CD4-positive, alpha-beta T cell treated with Interleukin-2 at 100 ng/mL for 4 hours (primary cell): Measurements from ENCODE around the gene RSPH1.

Experiments
- DNase-seq: peaks from one replicate; pipeline ENCODE4 v3.0.0-alpha.2; 2020; ENCODE audit warnings: low spot score

The RSPH1 gene

DNA sequence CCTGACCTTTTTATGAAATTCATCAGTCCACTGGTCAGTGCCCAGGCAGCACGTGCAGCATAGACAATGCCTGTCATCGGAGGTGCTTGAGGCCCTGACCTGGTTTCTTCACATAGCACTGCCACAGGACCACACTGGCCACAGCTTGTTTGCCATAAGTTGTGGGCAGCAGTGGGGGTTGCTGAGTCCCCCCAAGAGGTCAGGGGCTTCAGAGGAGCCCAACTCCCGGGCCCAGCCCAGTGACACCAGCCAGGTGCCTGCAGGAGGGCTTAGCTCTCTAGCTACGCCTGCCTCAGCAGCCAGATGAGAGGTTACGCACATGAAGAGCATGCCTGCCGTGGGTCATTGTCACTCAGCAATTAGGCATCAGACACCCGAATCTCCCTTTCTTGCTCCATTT, 50.7 kb downstream of the RSPH1 start:
- no peak for DNase-seq

DNA sequence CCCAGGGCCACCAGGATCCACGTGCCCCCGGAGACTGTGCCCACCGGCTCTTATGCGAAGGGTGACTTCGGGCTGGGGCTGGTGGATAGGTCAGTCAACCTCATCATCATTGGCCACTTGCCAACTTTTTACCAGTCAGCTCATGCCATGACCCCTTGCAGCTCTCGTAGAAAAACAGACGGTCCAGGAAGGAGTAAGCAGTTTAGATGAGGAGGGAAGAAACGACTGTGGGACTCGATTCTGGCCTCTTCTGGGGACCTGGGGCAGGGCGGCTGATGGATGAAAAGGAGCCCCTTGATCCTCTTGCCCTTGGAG, 51.3 kb downstream of the RSPH1 start:
- DNase-seq: no peak

DNA sequence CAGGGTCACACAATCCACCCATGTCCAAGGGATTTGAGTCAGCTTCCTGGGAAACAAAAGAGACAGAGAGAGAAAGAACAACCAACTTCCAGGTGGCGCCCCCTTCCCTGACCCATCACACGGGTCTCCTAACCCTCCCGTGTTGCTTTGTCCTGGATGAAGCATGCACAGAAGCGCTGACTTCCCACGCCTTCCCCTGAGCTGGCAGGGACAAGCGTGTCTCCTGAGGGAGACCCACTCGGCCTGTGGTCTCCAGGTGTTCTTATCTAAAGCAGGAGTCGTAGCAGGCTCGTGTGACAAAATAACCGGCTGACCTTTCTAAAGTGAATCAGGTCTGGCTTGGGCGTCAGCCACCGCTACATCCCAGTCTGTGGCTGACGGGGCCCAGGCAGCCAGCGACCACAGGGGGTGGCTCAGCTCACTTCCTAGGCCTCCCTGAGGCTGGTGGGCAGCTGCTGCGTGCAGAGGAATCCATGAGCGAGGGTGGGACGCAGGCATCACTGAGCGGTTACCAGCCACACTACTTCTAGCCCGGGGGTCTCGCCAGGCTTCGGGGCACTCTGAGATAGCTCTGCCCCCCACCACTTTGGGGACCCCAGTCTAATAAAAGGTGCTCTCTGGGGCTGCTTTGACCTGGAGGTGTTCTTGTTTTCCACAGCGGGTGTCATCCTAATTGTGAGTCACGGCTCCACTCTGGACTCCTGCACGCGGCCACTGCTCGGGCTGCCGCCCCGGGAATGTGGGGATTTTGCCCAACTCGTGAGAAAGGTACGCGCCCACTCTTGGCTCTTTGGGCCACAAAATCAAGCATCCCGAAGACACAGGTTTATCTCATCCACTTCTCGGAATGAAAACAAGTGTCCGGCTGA, 51.9 kb downstream of the RSPH1 start:
- no peak for DNase-seq

DNA sequence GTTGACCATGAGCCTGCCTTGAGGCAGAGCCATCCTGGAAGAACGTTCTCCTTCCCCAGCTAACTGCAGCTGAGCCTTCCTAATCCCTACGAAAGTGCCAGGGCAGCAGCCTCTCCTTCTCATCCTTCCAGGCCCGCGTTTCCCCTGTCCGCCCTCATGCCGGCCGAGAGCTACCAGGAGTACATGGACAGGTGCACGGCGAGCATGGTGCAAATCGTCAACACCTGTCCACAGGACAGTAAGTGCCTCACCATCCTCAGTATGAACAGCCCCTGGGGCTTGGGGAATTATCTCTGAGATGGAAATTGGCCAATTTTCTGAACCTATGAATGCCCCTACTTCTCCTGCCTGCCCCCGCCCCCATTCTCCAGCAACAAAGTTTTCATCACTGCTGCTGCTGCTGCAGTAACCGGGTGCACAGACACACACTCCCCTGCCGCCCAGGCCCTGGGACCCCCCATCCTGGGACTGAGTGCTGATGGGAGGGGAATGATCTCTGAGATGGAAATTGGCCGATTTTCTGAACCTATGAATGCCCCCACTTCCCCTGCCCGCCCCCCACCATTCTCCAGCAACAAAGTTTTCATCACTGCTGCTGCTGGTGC, 52.7 kb downstream of the RSPH1 start:
- DNase-seq: no peak

DNA sequence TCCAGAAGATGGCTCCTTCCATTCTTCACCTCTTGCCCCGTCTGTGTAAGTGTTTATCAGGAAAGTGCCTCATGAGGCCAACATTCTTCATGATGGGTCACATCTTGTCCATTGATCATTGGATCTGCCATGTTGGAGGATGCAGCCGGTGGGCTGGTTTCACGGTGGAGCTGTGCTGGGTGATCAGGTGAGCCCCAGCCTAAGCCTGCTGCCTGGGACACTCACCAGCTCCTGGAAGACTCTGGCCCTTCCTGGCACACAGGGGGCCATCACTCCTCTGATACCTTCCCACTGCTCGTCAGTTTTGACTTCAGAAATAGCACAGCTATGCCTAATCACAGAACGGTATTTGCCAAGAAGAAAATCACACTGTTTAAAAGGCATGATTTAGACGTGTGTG, 54.1 kb downstream of the RSPH1 start:
- no peak for DNase-seq

DNA sequence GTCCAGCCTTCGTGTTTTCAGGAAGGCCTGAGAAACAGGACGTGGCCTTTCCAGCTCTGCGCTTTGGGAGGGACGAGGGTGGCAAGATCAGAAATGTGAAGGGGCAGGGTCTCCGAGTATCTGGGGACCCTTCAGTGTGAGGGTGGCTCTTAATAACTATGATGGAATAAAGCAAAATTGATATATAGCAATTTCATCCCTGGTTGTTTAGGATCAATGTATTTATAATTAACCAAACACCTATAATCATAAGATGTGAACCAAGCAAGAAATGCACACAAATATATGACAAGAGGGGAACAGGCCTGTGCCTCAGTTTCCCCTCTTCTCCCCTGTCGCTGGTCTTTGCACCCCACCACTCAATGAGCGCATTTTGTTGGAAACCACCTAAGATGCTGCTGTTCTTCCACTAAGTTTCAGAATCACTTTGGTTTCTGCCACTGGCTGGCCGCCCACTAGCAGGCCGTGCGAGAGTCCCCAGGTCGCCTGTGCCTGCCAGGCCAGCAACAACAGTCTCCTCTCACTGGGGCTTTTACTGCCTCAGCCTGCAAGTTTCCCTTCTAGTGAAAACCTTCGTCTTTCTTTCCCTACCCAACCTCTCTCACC, 55.7 kb downstream of the RSPH1 start:
- DNase-seq: no peak

DNA sequence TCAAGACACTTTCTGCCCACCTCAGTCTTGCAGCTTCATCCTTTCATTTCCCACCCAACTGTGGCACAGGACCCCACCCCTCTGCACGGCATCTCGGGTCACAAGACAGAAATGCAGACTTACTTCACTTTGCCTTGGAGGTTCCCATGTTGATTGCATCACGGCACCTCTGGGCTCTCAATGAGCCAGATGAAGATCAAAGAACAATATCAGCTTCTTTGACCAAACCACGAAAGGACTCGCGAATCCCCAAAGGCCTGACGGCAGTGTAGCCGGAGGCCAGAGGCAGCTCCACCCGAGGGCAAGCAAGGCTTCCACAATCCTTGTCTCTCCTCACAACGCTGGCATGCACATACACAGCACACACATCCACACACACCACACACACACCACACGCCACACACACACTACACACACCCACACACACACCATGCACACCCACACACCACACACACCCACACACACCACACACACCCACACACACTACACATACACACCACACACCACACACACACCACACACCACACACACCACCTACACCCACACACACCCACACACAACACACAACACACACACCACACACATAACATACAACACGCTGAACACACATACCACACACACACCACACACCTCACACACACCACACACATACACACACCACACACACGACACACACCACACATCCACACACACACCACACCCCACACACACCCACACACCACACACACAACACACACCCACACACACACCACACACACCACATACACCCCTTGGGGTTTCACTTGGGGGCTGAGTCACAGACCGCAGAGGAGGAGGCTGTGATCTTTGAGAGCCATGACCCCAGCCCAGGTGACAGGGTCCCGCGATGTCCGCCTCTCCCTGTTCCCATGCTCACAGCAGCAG, 56.5 kb downstream of the RSPH1 start:
- peak; percentile 46 for DNase-seq

DNA sequence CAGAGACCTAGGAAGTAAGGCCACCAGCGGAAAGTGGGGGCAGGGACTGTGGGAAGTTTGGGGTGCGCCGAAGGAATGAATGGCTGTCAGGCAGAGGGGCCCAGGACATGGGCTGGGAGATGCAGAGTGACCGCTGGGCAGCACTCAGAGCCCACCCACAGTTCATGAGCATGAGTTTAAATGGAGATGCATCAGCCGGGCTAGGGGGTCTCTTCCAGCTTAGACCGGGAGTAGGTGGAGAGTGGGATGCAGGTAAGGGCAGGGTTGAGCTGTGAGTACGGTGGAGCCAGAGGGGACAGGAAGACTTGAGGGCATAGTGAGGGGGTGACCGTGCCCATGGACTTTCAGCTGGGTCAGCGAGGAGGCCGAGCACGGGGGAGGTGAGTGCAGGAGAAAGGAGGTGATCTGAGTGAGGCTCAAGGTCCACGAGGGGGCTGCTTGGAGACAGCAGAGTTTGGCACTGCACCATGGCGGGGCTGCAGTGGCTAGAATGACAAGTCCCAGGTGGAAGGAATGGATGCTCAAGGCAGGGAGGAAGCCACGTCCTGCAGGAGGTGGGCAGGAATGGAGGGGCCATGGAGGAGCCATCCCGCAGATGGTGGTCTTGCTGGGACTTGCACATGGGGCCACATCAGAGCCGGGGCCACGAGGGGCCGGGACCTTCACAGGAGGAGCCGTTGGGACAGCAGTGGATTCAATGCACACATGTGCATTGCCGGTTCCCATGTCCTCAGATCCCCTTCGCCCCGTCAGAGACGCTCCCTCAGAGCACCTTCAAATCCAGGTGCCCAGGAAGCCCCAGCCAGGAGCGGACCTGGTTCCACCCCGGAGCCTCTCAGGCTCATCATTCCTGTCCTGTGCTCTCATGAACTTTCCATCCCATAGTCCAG, 57.5 kb downstream of the RSPH1 start:
- DNase-seq: no peak

DNA sequence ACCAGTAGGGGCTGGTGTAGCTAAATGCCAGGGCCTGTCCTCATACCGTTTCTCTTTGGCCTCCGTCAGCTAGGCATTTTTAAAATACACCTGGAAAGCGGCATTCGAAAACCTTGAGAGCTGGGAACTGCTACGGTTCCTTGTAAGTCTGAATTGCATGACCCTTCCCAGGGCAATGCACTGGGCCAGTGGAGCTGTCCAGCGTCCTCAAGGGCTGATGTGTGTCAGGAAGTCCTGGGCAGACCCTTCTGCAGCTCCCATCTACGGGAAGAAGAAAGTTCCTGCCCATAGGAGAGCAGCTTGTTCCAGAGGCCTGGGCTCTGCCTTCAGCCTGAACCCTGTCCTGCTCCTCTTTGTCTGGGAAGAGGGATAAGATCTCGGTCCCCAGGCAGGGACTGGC, 58.2 kb downstream of the RSPH1 start:
- no peak for DNase-seq

DNA sequence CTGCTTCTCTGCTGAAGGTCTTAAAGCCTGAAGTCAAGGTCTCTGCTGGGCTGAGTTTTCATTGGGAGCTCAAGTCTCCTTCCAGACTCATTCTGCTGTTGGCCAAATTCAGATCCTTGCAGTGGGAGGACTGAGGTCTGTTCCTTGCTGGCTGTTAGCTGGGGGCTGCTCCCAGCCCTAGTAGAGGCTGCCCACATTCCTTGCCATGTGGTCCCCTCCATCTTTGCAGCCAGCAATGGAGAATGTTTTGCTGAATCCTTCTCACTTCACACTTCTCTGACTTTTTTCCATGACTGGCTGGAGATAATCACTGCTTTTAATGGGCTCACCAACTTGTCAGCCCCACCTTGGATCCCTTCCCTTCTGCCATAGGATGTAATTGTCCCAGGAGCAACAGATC, 59.1 kb downstream of the RSPH1 start:
- no peak for DNase-seq

DNA sequence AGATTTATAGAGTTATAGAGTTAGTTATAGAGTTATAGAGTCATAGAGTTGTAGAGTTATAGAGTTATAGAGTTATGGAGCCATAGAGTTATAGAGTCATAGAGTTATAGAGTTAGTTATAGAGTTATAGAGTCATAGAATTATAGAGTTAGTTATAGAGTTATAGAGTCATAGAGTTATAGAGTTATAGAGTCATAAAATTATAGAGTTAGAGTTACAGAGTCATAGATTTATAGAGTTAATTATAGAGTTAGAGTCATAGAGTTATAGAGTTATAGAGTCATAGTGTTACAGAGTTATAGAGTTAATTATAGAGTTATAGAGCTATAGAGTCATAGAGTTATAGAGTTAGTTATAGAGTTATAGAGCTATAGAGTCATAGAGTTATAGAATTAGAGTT, 60.2 kb downstream of the RSPH1 start:
- no peak for DNase-seq

DNA sequence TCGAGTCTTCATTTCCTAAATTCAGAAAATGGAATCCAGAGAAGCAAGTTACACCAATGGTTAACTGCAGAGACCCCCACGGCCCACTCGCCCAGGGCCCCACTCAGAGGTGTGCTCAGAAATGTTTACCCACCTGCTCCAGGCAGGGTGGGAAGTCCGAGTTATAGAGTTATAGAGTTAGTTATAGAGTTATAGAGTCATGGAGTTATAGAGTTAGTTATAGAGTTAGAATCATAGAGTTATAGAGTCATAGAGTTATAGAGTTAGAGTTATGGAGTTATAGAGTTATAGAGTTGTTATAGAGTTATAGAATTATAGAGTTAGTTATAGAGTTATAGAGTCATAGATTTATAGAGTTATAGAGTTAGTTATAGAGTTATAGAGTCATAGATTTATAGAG, 60.6 kb downstream of the RSPH1 start:
- no peak for DNase-seq

DNA sequence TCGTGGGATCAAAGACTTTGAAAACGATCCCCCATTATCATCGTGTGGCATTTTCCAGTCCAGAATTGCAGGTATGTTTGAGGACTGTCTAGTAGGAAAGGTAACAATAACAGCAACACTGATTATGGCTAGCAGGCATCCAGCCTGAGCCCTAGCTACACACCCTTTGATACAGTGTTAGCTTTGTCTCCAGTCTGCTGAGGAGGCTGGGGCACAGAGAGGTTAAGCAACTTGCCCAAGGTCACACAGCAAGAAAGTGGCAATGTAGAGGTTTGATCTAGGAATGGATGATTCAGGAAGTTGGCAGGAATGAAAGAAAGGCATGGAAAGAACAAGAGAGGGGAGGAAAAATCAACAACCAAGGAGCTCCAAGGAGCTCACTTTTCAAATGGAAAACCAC, 61.1 kb downstream of the RSPH1 start:
- DNase-seq: no peak

DNA sequence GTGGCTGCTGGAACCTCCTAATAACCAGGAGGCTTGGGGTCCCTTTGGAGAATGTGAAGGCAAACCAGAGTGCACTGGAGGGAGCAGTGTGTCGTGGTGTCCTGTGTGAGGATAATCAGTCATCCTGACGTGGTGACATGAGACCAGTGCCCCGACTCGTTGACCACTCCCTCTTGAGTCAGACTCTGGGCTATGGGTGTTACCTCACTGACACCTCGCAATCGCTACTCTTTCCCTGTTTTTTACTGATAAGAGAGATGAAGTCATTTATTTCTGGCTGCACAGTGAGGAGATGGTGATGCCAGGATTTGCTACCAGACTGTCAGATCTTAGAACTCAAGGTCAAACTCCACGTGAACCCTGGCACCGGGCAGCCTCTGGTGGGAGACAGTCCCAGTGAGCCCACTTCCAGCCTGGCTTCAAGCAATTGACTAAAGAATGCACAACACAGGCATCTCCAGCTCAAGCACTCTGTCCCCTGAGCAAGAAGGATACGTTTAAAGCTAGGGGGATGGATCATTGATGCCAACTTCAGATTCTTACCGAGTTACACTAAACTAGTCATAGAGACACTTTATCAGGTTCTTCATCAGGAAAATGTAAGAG, 62.0 kb downstream of the RSPH1 start:
- DNase-seq: no peak

DNA sequence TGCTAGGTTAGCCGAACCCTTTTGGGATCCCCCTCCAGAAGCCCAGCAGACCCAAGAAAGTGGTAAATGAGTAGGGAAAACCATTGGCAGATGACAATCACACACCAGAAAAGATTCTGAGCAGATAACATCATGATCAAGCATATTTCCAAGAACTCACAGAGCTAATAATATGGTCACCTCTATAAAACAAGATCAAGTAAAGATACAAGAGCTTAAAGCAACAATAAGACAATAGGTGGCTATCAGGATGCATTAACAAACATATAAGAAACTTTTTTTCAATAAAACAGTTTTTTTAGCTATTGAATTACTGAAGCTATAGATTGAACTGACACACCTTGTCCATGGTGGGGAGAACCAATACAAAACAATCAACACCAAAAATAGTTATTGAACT, 63.3 kb downstream of the RSPH1 start:
- no peak for DNase-seq

DNA sequence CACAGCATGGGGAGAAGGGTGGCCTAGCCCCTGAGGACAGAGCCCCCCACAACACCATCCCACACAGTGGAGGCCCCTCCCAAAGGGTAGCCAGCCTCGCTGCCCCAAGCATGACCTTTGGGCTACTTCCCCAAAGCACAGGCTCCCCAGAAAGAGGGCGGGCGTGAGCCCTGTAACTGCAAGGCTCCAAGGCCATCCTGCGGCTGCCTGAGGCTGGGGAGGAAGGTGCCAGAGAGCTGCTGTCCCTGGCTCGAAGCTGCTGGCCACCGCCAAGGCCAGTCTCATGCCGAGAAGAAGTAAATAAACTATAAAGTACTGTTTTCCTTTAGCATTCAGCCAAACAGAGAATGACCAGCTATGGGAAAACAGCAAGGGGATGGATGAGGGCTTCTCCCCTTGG, 64.8 kb downstream of the RSPH1 start:
- DNase-seq: no peak

DNA sequence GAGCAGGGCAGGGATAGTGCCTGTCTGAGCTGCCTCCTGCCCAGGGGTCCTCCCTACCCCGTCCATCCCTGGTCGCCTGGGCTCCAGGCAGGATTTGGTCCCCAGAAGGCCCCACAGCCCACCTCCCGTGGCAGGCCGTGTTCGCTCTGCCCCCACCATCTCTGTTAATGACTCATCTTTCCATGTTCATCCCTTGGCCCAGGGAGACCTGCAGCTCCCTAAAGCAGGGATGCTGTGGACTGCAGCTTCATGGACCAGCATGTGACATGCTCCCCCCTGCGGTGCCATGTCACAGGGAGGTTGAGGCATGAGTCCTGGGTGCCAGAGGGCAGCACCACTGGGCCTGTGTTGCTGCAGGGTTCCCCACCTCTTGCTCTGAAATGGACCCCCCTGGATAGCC, 65.5 kb downstream of the RSPH1 start:
- DNase-seq: no peak

DNA sequence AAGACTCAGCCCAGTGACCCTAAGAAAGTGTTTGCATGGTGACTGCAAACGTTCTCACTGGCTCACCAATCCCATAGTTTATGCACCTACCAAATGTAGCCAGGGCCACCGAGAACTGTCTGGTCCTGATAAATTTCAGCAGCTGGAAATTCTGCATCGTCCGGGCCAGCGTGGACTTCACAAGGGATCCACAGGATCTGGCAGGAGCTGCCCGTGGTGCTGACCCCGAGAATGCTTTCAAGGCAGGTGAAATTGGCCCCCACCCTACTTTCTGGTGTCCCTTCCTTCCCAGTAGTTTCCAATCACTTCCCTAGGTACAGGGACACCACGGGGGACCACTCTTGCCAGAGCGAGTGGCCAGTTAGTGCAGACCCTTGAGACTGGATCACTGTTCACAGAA, 66.2 kb downstream of the RSPH1 start:
- no peak for DNase-seq

DNA sequence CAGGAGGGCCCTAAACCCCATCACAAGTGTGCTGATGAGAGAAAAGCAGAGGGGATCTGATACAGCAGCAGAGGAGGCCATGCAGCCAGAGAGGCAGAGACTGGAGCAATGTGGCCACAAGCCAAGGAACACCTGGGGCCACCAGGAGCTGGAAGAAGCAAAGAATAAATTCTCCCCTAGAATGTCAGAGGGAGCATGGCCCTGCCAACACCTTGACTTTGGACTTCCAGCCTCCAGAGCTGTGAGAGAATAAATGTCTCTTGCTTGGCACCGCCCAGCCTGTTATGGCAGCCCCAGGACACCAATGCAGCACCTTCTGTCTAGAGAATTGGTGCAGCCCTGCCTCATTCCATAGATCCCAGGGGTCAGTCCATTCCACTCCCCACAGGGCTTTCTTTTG, 67.0 kb downstream of the RSPH1 start:
- DNase-seq: no peak

DNA sequence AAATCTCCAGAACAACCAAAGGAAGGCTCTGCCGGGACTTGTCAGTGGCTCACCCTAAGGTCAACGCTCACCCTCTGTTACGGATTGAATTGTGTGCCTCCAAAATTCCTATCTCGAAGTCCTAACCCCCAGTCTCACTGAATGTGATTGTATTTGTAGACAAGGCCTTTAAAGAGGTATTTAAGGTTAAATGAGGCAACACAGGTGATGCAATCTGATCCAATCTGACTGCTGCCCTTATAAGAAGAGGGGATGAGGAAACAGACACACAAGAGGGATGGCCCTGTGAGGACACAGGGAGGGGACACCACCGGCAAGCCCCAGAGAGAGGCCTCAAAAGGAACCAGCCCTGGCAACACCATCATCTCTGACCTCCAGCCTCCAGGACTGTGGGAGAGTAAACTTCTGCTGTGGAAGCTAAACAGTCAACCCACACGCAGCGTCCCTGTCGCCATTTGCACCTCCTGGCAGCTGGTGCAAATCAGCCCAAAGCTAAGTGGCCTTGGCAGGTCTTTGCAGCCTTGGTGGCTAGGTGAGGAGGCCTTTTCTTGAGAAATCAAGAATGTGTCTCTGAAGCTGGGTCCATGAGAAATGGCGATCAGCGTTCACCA, 68.1 kb downstream of the RSPH1 start:
- DNase-seq: no peak
